HG02840 (cell line): ENCODE results near the gene PANX2.
"Not testable (repeated sequence)": the region's sequence is repeated elsewhere in the genome, so short reads cannot be mapped to it uniquely, and the experiment has no call there.

Experiments
- ATAC-seq: cut with Tn5 transposase; IDR thresholded peaks from one replicate; pipeline ENCODE4 v1.9.1; 2021; ENCODE audit warnings: mild to moderate bottlenecking, moderate library complexity, moderate number of reproducible peaks; ENCODE audit not compliant: unreplicated experiment, low FRiP score

The PANX2 gene, protein sequence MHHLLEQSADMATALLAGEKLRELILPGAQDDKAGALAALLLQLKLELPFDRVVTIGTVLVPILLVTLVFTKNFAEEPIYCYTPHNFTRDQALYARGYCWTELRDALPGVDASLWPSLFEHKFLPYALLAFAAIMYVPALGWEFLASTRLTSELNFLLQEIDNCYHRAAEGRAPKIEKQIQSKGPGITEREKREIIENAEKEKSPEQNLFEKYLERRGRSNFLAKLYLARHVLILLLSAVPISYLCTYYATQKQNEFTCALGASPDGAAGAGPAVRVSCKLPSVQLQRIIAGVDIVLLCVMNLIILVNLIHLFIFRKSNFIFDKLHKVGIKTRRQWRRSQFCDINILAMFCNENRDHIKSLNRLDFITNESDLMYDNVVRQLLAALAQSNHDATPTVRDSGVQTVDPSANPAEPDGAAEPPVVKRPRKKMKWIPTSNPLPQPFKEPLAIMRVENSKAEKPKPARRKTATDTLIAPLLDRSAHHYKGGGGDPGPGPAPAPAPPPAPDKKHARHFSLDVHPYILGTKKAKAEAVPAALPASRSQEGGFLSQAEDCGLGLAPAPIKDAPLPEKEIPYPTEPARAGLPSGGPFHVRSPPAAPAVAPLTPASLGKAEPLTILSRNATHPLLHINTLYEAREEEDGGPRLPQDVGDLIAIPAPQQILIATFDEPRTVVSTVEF

DNA sequence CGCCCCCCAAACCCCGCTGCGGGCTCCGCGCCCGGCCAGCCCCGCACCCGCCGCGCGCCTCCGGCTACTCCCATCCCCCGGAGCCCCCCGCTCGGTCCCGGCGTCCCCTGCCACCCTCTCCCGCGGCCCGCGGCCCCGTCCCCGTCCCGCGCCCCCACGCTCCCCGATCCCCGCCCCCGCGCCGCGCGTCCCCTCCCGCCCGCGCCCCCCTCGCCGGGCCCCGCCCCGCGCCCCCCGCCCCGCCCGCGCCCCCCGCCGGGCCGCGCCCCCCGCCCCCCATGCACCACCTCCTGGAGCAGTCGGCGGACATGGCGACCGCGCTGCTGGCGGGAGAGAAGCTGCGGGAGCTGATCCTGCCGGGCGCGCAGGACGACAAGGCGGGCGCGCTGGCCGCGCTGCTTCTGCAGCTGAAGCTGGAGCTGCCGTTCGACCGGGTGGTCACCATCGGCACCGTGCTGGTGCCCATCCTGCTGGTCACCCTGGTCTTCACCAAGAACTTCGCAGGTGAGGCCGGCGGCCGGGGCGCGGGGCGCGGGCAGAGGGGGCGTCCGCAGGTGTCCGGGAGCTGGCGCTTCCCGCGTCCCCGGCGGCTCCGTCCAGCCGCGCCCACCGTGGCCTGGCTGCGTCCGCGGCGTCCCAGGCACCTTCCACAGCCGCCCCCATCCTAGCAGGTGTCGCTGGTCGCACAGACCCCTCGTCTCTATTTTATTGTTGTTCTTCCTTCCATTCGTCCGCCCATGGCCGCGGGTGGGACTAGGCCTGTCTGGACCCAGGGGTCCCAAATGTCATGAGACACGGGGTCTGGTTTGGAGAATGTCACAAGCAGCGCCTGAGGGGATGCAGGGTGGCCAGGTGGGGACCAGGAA is at the start of gene PANX2:
PANX2 (plus strand) TSS at position 279 of the 866 bp plus-strand sequence; CDS start at position 279, 0 bp downstream.
- no peak for ATAC-seq

DNA sequence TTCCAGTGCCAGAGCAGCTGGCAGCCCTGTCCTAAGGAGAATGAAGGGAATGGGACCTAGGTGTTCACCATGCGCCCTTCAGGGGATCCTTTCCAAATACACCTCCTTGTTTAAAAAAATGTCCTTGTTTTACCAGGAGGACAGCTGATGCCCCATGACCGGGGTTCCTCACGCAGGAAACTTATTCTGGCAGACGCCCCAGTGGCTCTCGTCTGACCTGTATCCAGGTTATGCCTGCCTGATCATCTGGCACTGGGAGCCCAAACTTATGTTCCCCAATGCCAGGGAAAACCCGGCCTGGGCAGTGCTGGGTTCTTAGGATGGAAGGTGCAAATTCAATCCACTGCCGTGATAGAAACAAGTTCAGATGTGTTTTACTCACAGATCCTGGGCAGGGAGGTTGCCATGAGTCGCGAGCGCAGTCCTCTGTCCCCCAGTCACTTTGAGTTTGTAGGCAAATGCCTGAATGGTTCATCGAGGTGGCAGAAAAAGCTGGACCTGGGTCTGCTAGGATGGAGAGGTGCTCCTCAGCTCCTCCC is 49.3 kb upstream of the PANX2 start:
- ATAC-seq, result no peak

DNA sequence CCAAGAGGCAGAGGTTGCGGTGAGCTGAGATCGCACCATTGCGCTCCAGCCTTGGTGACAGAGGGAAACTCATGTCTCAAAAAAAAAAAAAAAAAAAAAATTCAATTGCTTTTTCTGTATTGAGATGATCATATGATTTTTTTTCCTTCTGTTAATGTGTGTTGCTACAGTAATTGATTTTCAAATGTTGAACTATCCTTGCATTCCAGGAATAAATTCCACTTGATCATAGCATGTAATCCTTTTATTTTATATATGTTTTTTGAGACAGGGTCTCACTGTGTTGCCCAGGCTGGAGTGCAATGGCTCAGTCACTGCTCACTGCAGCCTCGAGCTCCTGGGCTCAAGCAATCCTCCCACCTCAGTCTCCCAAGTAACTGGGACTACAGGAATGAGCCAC is 47.4 kb upstream of the PANX2 start:
- ATAC-seq, result no peak

DNA sequence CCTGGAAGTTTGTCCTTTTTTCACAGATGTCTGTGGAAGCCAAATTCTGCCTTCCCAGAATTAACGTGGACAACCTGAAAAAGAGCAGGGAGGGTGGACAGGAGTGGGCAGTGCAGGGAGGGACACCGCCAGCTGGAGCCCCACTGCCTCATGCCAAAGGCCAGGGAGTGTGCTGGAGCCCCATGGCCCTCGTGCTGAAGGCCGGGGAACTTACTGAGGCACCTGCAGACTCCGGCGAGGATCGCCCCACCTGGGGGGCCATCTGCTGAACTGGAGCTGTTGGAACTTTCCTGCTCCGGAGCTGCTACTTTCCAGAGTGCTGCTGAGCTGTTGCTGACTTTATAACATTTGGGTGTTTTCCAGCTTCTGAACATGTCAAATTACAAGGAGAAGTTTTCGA is 45.5 kb upstream of the PANX2 start:
- no peak for ATAC-seq

DNA sequence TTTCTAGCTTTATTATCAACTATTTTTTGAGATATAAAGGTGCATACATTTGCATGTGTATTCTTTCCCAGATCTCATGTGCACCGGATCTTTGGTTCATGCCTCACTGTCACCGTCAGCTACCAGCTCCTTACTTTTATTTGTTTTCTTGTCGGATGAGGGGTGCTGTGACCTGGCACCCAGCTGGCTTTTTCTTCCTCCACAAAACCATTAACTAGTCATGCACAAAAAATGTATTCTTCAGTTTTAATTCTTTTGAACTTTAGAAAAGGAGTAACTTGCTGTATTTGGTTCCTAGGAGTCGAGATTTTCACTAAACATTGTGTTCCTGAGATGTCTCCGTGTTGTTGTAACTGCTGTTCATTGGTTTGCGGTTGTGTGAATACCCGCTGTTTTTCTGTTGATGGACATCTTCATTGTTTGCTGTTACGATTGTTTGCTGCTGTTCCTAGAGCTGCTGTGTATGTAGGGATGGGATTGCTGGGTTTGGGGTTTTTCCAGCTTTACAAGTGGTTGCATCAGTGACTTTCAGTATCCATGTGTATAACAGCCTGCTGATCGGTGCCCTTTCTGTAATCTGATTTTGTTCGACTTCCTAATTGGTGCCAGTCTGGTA is 41.3 kb upstream of the PANX2 start:
- no peak for ATAC-seq

DNA sequence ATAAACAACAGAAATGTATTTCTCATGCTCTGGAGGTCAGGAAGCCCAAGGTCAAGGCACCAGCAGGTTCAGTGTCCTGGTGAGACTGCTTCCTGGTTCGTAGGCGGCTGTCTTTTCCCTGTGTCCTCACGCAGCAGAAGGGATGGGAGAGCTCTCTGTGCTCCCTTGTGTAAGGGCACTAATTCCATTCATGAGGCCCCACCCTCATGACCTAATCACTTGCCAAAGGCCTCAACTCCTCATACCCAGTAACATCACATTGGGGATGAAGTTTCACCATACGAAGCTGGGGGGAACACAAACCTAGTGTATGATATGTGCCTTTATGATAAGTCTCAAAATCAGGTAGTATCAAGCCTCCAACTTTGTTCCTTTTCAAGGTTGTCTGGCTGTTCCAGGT is 38.6 kb upstream of the PANX2 start:
- ATAC-seq, result no peak

DNA sequence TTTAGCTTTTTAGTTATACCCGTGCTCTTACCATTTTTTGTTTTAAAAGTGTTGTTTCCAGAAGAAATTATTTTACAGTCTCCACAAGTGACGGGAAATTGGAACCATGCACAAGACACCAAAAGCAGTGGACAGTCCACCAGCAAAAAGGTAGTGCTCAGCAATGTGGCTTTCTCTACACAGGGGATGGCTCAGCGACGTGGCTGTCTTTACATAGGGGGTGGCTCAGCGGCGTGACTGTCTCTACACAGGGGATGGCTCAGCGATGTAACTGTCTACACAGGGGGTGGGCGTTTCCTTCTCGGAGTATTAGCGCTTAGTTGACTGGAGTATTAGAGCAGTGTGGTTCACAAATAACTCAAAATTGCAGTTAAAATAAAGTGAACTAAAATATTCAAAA is 36.0 kb upstream of the PANX2 start:
- ATAC-seq, result no peak

DNA sequence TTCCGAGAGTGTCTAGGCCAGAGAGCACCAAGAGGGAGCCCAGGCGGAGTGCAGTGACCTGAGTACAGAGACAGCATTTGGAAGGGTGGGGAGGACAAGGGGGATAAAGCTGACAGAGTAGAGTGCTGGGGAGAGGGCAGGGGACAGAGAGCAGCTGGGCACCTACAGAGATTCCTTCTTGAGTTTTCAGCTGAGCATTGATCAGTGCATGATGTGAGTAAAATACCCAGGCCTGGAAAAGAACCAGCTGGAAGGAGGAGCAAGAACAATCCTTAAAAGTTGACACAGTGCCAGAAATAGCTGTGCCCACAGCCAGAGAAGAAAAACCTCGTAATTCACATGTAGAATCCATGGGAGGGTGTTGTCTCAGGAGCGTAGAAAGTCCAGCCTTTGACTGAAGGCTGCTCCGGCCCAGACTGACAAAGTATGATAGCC is 33.9 kb upstream of the PANX2 start:
- ATAC-seq, result no peak

DNA sequence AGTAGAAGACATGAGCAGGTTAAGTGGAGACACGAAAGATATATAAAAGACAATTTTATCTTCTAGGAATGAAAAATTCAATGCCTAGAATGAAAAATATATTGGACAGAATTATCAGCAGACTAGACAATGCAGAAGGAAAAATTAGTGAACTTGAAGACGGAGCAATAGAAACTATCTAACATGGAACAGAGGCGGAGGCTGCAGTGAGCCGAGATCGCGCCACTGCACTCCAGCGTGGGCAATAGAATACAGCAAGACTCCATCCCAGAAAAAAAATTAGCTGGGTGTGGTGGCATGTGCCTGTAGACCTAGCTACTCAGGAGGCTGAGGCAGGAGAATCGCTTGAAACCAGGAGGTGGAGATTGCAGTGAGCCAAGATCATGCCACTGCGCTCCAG is 33.3 kb upstream of the PANX2 start:
- not testable (repeated sequence) for ATAC-seq

DNA sequence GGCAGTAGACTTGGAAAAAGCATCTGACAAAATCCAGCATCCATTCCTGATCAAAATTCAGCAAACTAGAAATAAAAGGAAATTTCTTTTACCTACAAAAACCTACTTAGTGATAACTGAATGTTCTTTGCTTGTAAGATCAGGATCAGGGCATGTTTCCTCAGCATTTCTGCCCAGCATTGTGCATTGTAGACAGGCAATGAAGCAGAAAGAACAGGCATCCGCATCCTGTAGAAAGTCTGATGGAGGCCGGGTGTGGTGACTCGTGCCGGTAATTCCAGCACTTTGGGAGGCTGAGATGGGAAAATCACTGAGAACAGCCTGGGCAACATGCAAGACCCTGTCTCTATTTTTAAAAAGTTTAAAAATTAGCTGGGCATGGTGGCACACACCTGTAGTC is 32.5 kb upstream of the PANX2 start:
- ATAC-seq, result no peak

DNA sequence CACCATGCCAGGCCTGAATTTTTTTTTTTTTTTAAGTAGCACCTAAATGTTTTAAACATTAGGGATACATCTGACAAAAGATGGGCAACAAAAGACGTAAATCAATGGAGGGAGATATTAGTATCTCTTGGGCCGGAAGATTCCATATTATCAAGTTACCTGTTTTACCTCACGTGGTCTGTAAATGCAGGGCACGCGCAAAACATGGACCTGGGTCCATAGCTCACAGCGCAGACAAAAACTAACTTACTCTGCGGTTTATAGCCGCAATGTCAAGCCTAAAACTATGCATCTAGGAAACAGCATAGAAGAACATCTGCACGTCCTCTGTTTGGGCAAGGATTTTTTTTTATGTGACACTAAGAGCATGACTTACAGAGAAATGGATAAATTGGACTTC is 31.5 kb upstream of the PANX2 start:
- no peak for ATAC-seq

DNA sequence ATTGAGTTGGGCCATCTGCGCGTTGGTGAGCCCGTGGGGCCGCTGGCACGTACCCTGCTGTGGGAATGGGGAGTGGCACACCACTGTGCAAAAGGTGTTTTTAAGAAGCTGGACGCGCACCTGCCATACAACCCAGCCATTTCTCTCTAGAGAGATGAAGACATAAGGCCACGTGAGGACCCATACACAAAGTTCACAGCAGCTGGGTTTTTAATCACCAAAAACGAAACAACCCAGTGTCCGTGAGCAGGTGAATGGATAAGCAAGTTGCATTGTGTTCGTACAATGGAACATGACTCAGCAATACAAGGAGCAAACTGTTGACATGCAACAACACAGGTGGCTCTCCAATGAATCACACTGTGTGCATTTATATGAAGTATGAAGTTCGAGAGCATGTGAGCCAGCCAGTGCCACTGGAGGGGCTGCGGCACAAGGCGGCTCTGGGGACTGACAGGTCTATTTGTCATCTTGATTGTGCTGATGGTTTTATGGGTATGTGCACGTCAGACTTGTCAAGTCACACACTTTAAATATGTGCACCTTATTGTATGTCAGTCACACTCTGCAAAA is 30.6 kb upstream of the PANX2 start:
- no peak for ATAC-seq

DNA sequence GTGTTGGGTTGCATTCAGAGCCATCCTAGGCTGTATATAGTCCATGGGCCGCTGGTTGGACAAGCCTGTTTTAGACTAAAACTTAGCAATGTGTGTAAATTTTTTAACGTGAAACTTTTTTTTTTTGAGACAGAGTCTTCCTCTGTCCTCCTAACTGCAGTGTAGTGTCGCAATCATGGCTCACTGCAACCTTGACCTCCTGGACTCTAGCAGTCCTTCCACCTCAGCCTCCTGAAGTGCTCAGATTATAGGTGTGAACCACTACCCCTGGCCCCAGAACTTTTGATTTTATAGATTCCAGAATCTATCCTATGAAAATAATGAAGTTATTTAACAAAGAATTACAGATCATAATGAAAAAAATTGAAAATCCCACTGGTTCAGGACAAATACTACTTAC is 29.9 kb upstream of the PANX2 start:
- ATAC-seq, result no peak

DNA sequence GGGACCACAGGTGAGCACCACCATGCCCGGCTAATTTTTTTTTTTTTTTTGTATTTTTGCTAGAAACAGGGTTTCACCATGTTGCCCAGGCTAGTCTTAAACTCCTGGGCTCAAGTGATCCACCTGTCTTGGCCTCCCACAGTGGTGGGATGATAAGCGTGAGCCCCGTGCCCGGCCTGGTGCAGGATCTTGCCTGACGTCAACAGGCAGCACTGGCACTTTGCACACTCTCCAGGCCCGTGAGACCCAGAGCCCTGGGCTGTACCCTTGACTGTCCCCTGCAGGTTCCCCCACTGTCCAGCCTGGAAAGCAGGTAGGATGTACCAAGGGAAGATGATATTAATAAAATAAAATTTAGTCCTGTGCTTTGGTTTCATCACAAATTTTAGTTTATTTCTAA is 29.1 kb upstream of the PANX2 start:
- no peak for ATAC-seq

DNA sequence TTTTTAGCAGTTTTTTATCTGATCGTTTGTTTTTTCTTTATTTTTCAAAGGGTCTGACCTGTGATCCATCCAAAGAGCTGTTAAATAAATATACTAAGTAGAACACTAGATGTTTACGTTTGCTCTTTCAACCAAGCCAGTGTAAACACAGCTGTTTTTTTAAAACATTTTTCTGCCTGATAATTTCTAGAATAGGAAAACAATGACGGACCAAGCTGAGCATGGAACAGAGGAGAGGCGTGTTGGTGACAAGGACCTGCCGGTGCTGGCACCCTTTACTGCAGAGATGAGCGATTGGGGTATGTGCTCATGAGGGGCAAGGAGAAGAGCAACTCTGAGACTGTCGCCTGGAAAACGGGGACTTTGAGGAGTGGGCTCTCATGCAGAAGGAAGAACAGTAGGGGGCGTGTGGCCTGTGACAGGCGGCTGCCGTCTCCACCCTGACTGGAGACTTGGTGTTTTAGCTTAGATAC is 28.6 kb upstream of the PANX2 start:
- no peak for ATAC-seq

DNA sequence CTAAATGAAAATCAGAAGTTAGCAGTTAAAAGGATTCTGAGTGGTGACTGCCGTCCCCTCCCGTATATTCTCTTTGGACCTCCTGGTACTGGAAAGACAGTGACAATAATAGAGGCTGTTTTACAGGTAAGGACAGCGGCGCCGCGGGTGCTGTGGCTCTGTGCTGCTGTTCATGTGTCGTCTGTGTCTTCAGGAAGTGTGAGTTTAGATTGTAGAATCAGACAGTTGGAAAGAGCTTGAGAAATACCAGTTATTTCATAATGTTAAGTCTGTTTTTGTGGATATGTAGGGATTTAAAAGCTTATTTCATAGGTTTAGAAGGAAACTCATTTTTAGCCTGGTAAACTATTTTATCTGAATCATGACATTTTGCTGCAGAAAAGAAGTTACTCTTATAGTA is 27.4 kb upstream of the PANX2 start:
- no peak for ATAC-seq

DNA sequence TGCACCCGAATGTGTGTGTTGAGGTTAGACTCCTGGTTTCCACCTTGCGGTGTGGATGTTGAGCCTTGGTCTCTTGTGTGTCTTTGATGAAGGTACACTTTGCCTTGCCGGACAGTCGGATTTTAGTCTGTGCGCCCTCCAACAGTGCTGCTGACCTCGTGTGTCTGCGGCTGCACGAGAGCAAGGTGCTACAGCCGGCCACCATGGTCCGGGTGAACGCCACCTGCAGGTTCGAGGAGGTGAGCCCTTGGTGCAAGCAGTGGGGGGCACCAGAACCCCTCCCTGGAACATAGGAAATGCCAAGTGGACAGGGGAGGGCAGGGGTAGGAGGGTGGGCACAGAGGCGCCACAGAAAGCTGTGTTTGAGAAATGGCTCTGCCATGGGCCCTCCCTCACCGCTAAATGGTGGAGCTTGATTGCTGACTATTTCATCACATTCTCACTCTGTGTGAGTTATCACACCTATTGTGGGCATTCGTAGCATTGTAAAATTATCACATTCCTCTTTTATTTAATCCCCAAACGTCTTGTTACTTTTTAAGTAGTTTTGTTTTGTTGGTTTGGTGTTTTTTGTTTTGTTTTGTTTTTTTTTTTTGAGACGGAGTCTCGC is 26.4 kb upstream of the PANX2 start:
- ATAC-seq, result no peak

DNA sequence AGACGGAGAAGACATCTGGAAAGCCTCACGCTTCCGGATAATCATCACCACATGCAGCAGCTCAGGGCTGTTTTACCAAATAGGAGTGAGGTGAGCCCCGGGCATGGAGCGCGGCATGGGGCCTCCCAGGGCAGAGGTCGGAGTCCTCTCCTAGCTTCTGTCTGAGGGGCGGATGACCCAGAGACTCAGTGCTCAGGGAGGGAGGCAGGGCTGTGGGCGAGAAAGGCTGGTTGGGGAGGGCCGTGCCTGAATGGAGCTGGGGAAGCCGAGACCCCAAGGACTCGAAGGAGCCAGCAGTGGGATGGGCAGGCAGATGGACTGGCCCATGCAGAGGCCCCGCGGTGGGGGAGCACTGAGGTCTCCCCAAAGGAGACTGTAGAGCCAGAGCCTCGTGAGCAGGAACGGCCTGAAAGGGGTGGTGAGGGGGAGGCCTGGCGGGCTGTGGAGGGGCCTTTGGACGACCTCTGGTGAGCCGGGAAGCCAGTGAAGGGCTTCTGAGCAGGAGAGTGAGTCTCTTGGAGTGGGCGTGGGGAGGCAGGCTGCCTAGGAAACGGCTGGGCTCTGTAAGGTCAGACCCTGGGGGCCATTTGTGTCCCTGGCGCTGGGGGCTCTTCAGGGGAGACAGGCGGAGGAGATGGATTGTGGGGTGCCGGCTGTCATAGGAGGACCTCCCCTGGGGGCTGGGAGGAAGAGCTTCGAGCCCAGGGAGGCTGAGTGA is 24.7 kb upstream of the PANX2 start:
- ATAC-seq, result no peak
